Bronchial epithelial cell (primary cell): ENCODE results near the gene CYCS. TPM values are rescaled to one million over a fixed set of nuclear protein-coding genes. Genes with fewer than 3 reads are reported as not detected.

Experiments
- DNase-seq: peaks from one replicate; pipeline ENCODE4 v3.0.0-alpha.2; 2010; ENCODE audit warnings: low read depth
- FAIRE-seq: peaks from 2 replicates; lab custom pipeline; 2011; peaks lifted over from hg19 to GRCh38; lab: Jason Lieb, UNC
- H3K27me3 ChIP-seq: 2 replicates; pipeline ENCODE4 v1.5.1; 2011; ENCODE audit warnings: low read length; ENCODE audit not compliant: control insufficient read depth, insufficient read depth
- H3K36me3 ChIP-seq: 2 replicates; pipeline ENCODE4 v1.5.1; 2011; ENCODE audit warnings: low read length; ENCODE audit not compliant: control insufficient read depth, insufficient read depth
- H3K4me3 ChIP-seq: 2 replicates; pipeline ENCODE4 v1.5.1; 2011; ENCODE audit warnings: mild to moderate bottlenecking, low read depth, low read length, control low read depth
- total RNA-seq: library from RNA; depleted of rRNA; stranded (reverse); fragments of >200 nt; gene quantifications from 2 replicates; pipeline ENCODE4 v1.2.1, GENCODE V29; 2014
- TF ChIP-seq, protein P1 (sequence below): IDR thresholded peaks from 2 replicates; pipeline ENCODE4 v1.5.1; 2011; ENCODE audit warnings: mild to moderate bottlenecking, moderate library complexity, low read length, control low read depth, inconsistent platforms; ENCODE audit not compliant: insufficient read depth, severe bottlenecking

The CYCS gene
- total RNA-seq, 1 donor from 2014 or later, result 45.3 TPM

DNA sequence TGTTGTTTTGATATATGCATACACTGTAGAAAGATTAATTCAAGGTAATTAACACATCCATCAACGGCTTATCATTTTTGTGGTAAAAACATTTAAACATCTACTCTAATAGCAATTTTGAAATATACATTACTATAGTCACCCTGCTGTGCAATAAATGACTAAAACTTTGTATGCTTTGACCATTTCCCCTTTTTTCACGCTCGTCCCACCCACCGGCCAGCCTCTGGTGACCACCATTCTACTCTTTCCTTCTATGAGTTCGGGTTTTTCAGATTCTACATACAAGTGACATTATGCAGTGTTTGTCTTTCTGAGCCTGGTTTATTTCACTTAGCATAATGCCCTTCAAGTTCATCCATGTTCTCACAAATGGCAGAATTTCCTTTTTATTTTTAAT, 21.3 kb downstream of the CYCS start:
- FAIRE-seq (no peak), DNase-seq (no peak)
- H3K27me3 ChIP-seq, result no peaks in the 10 kb centered on the region
- TF ChIP-seq, protein P1, sequence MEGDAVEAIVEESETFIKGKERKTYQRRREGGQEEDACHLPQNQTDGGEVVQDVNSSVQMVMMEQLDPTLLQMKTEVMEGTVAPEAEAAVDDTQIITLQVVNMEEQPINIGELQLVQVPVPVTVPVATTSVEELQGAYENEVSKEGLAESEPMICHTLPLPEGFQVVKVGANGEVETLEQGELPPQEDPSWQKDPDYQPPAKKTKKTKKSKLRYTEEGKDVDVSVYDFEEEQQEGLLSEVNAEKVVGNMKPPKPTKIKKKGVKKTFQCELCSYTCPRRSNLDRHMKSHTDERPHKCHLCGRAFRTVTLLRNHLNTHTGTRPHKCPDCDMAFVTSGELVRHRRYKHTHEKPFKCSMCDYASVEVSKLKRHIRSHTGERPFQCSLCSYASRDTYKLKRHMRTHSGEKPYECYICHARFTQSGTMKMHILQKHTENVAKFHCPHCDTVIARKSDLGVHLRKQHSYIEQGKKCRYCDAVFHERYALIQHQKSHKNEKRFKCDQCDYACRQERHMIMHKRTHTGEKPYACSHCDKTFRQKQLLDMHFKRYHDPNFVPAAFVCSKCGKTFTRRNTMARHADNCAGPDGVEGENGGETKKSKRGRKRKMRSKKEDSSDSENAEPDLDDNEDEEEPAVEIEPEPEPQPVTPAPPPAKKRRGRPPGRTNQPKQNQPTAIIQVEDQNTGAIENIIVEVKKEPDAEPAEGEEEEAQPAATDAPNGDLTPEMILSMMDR, result no peak
- H3K36me3 ChIP-seq, result no peaks in the 10 kb centered on the region
- H3K4me3 ChIP-seq, result no peak overlapping the region

DNA sequence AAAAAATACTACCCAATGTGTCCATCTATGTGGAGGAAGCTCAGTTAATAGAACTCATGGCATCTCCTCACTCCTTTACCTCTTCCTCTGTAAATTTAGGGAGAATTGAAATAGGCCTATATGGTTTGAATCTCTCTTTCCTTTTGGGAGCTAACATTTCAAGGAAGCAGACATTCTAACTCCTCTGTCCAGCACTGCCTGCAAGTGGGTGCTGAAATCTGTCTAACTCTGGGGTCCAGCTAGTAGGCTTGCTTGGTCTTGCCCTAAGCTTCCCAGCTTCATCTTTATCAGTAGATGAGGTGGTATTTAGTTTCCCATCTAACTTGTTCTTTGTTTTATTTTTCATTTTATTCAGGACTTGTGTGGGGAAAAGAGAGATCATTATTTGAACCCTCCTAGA, 23.2 kb downstream of the CYCS start:
- no peak for DNase-seq
- no peak for FAIRE-seq
- H3K4me3 ChIP-seq, result no peak overlapping the region
- TF ChIP-seq, protein P1, result no peak
- H3K36me3 ChIP-seq, result no peaks in the 10 kb centered on the region
- no peaks in the 10 kb centered on the region for H3K27me3 ChIP-seq

- Histone ChIP-seq H3K4me3 (no peak overlapping the region), H3K36me3 (no peaks in the 10 kb centered on the region), H3K27me3 (no peaks in the 10 kb centered on the region)
- FAIRE-seq, result no peak
- TF ChIP-seq, protein P1, result peak; percentile 78
- DNase-seq, result peak; percentile 72
Measured at GRCh38 chr7:25098096-25099046, 26.7 kb downstream of the CYCS start.

GRCh38 chr7:25095516-25096345, 29.3 kb downstream of the CYCS start:
- no peak for DNase-seq
- FAIRE-seq, result no peak

GRCh38 chr7:25093268-25093826, 31.7 kb downstream of the CYCS start:
- no peak overlapping the region for H3K4me3 ChIP-seq
- TF ChIP-seq, protein P1, result peak; percentile 85
- no peaks in the 10 kb centered on the region for H3K36me3 ChIP-seq
- DNase-seq (peak; percentile 67), FAIRE-seq (no peak)
- H3K27me3 ChIP-seq, result no peaks in the 10 kb centered on the region

More at GRCh38 chr7:25095516-25096345, 29.3 kb downstream of the CYCS start:
- Histone ChIP-seq H3K27me3 (no peaks in the 10 kb centered on the region), H3K36me3 (no peaks in the 10 kb centered on the region), H3K4me3 (no peak overlapping the region)
- TF ChIP-seq, protein P1, result no peak
